HG02970 (cell line): ENCODE measurements around the gene FAP.

Experiments
- ATAC-seq: cut with Tn5 transposase; IDR thresholded peaks from one replicate; pipeline ENCODE4 v1.9.1; 2021; ENCODE audit warnings: mild to moderate bottlenecking, moderate library complexity, moderate number of reproducible peaks; ENCODE audit not compliant: unreplicated experiment, low FRiP score

The FAP gene

GRCh38 chr2:162148956-162149355 is 94.3 kb downstream of the FAP start:
- ATAC-seq, result no peak

- ATAC-seq, result no peak
Observed at GRCh38 chr2:162143969-162144368, 99.3 kb downstream of the FAP start.

DNA sequence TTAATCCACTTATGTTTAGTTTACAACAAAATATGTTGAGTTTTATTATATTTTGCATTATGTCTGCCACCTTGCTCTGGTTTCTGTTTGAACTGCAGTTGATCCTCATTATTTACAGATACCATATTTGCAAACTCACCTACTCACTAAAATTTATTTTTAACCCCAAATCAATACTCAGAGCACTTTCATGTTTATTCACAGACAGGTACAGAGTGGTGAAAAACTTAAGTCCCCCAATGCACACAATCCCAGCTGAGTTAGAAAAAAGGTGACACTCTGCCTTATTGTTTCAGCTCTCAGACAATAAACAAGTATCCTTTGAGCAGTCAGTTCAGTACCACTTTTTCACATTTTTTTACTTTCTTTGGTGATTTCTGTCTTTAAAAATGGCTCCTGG is 104.9 kb downstream of the FAP start:
- ATAC-seq, result no peak

DNA sequence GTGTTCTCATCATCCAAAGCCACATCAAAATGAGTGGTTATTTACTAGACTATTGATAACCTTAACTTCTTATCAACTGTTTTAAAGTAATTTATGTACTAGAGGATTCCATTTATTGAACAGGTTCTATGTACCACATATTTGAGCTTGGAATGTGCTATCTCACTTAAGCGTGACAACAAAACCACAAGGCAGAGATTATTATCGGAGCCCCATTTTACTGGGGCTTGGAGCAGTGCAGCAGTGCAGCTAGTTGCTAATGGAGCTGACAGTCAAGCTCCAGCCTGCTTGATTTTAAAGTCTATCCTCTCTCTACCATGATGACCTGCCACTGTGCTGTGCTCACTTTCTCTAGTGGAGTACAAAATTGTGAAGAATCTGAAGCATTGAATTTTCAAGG is 115.8 kb downstream of the FAP start:
- no peak for ATAC-seq

- peak; percentile 15 for ATAC-seq
Observed at GRCh38 chr2:162126527-162126926, 116.7 kb downstream of the FAP start.

DNA sequence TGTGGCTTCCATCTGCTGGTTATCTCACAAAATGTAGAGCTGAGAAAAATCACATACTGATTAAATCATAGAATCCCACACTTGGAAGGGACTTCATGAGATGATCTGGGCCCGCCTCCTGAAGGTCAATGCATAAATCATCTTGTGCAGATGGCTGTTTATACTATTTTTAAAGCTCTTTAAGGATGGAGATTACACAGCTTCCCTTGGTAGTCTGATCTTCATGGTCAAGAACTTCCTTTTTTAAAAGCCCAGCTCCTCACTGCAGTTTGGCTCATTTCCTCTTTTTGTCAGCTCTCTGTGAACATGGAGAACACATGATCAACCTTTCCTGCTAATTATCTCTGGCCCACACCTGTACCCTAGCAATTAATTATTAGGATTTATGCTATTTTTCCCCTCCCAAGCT is 117.1 kb downstream of the FAP start:
- peak; percentile 69 for ATAC-seq

GRCh38 chr2:162125138-162125537 is 118.1 kb downstream of the FAP start:
- no peak for ATAC-seq

DNA sequence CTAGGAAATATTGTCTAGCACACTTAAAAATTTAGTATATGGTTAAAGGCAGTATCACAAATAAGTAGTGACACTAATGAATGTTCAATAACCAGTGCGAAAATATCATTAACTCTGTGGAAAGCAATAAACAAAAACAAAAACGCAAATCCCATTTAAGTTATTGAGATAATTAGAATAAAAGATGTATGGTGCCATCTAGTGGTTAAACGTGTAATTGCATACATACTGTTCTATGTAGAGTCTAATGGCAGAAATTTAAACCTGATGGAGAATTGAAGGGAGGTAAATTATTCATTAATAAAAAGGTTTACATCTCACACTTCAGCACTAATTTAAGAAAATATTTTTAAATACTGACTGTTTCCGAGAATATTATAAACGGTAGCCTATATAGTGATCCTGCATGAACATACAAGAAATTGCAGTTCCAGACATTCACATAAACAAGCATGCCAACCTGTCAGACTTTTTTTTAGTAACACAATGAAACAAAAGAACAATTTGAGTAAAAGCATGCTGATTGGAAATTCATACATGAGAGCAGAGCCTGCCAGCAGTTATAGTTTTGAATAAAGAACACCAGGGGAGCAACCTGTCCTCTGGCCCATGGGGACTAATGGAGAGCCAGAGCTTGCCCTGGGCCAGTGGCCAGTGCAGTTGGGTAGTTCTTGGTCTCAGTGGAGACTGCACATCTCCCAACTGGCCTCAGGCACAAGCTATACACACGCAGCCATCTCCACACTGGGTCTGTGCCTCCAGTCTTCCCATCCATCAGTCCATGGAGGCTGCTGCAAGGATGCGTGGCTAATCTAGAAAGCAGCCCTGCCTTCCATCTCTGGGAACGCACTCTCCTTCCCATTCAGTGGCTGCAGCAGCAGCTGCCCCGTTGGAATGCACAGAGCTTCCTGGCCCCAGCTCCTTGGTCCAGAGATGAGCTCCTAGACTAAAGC is 119.2 kb downstream of the FAP start:
- ATAC-seq, result no peak
